IMR-90 (cell line): ENCODE results near the gene ADGRG1. TPM values are rescaled to one million over a fixed set of nuclear protein-coding genes. Genes with fewer than 3 reads are reported as not detected.

ENCODE experiments used
- ATAC-seq: fragments of 200-7000 bp; cut with Tn5 transposase; 2 replicates; pipeline ENCODE4 v1.9.1; 2020; ENCODE audit warnings: low read depth, mild to moderate bottlenecking, moderate library complexity
- BruUV-seq: library from RNA; stranded (reverse); fragments of 400-500 nt; replicated peaks from 2 replicates; lab custom pipeline; 2021; lab: Mats Ljungman, UMichigan
- CTCF ChIA-PET: fragments of 300-600 bp; formaldehyde crosslinking; extraction: SDS; loops from one replicate; lab custom pipeline; 2021; ENCODE audit warnings: antibody characterized with exemption; lab: Yijun Ruan, JAX
- POLR2A ChIA-PET: fragments of 300-600 bp; sonication (Branson Sonifier 250); formaldehyde crosslinking; loops from one replicate; lab custom pipeline; 2022; ENCODE audit warnings: antibody characterized with exemption; ENCODE audit not compliant: unreplicated experiment; lab: Charles Lee
- DNase-seq: peaks from one replicate; pipeline ENCODE4 v3.0.0; 2013
- H2AFZ ChIP-seq: replicated peaks from 2 replicates; pipeline ENCODE3; 2013; ENCODE audit warnings: low read length, mild to moderate bottlenecking; ENCODE audit not compliant: poor library complexity
- H2AK5ac ChIP-seq: 2 replicates; pipeline ENCODE4 v1.6.1; 2013; ENCODE audit warnings: low read depth, low read length, inconsistent platforms
- H2AK9ac ChIP-seq: replicated peaks from 2 replicates; pipeline ENCODE3; 2013; ENCODE audit warnings: mild to moderate bottlenecking, low read depth, low read length, moderate library complexity; ENCODE audit not compliant: poor library complexity
- H2BK120ac ChIP-seq: 2 replicates; pipeline ENCODE4 v1.6.1; 2013; ENCODE audit warnings: low read depth, low read length, inconsistent platforms
- H2BK15ac ChIP-seq: 3 replicates; pipeline ENCODE4 v1.6.1; 2013; ENCODE audit warnings: low read depth, low read length, inconsistent platforms
- H2BK20ac ChIP-seq: 2 replicates; pipeline ENCODE4 v1.6.1; 2013; ENCODE audit warnings: low read depth, mild to moderate bottlenecking, inconsistent platforms, low read length, moderate library complexity
- H2BK5ac ChIP-seq: 2 replicates; pipeline ENCODE4 v1.6.1; 2013; ENCODE audit warnings: mild to moderate bottlenecking, low read depth, low read length, inconsistent platforms; ENCODE audit not compliant: poor library complexity, severe bottlenecking
- H3K14ac ChIP-seq: replicated peaks from 2 replicates; pipeline ENCODE4 v1.6.1; 2013; ENCODE audit warnings: low read depth, low read length, inconsistent platforms
- H3K18ac ChIP-seq: 2 replicates; pipeline ENCODE4 v1.6.1; 2013; ENCODE audit warnings: low read depth, low read length, control low read depth
- H3K23ac ChIP-seq: 2 replicates; pipeline ENCODE4 v1.6.1; 2013; ENCODE audit warnings: low read depth, low read length, inconsistent platforms
- H3K27ac ChIP-seq: 2 replicates; pipeline ENCODE4 v1.5.1; 2013; ENCODE audit warnings: mild to moderate bottlenecking, control low read depth, low read length; ENCODE audit not compliant: insufficient read depth
- H3K27me3 ChIP-seq: 2 replicates; pipeline ENCODE4 v1.6.1; 2013; ENCODE audit warnings: low read length; ENCODE audit not compliant: control insufficient read depth, insufficient read depth
- H3K36me3 ChIP-seq: 2 replicates; pipeline ENCODE4 v1.6.1; 2013; ENCODE audit warnings: low read length, mixed read lengths; ENCODE audit not compliant: control insufficient read depth, insufficient read depth
- H3K4ac ChIP-seq: 2 replicates; pipeline ENCODE4 v1.6.1; 2013; ENCODE audit warnings: low read depth, low read length, inconsistent platforms
- H3K4me1 ChIP-seq: 2 replicates; pipeline ENCODE4 v1.6.1; 2013; ENCODE audit warnings: low read length, mixed read lengths; ENCODE audit not compliant: control insufficient read depth, insufficient read depth
- H3K4me2 ChIP-seq: 2 replicates; pipeline ENCODE4 v1.6.1; 2013; ENCODE audit warnings: low read depth, mild to moderate bottlenecking, control low read depth, low read length, moderate library complexity
- H3K4me3 ChIP-seq: 2 replicates; pipeline ENCODE4 v1.5.1; 2013; ENCODE audit warnings: low read depth, mild to moderate bottlenecking, control low read depth, low read length, moderate library complexity; ENCODE audit not compliant: insufficient read depth
- H3K56ac ChIP-seq: 2 replicates; pipeline ENCODE4 v1.6.1; 2013; ENCODE audit warnings: low read length, inconsistent platforms; ENCODE audit not compliant: insufficient read depth; ENCODE audit errors: extremely low read depth
- H3K79me1 ChIP-seq, 2 experiments: 2 replicates each; pipeline ENCODE4 v1.6.1; 2013; ENCODE audit warnings: low read length in 2 of 2, inconsistent platforms in 1 of 2, low read depth in 1 of 2
- H3K9ac ChIP-seq: 2 replicates; pipeline ENCODE4 v1.6.1; 2013; ENCODE audit warnings: low read depth, low read length, control low read depth
- H3K9me1 ChIP-seq: 2 replicates; pipeline ENCODE4 v1.6.1; 2013; ENCODE audit warnings: low read length, inconsistent platforms; ENCODE audit not compliant: insufficient read depth
- H3K9me3 ChIP-seq: 2 replicates; pipeline ENCODE4 v1.6.1; 2013; ENCODE audit warnings: low read length; ENCODE audit not compliant: control insufficient read depth, insufficient read depth
- H4K20me1 ChIP-seq: 2 replicates; pipeline ENCODE4 v1.6.1; 2013; ENCODE audit warnings: low read length, inconsistent platforms; ENCODE audit not compliant: insufficient read depth
- H4K5ac ChIP-seq: 2 replicates; pipeline ENCODE4 v1.6.1; 2013; ENCODE audit warnings: mild to moderate bottlenecking, low read depth, low read length, control low read depth
- H4K8ac ChIP-seq, 2 experiments: 2 replicates each; pipeline ENCODE4 v1.6.1; 2013; ENCODE audit warnings: low read depth in 2 of 2, low read length in 2 of 2, control low read depth in 1 of 2, inconsistent platforms in 1 of 2
- H4K91ac ChIP-seq: 2 replicates; pipeline ENCODE4 v1.6.1; 2013; ENCODE audit warnings: low read depth, low read length, inconsistent platforms; ENCODE audit not compliant: insufficient read depth
- BHLHE40 ChIP-seq: fragments of 150-350 bp; IDR thresholded peaks from 2 replicates; pipeline ENCODE4 v1.6.1; 2016; ENCODE audit warnings: mild to moderate bottlenecking, low read depth, low read length
- CEBPB ChIP-seq: IDR thresholded peaks from 2 replicates; pipeline ENCODE4 v1.6.1; 2012; ENCODE audit warnings: low read depth, low read length, improper control_type of control experiment
- CHD1 ChIP-seq: IDR thresholded peaks from 2 replicates; pipeline ENCODE4 v1.6.1; 2012; ENCODE audit warnings: low read depth, low read length, improper control_type of control experiment
- MAFK ChIP-seq: IDR thresholded peaks from 2 replicates; pipeline ENCODE4 v1.6.1; 2012; ENCODE audit warnings: low read depth, low read length, improper control_type of control experiment
- MXI1 ChIP-seq: IDR thresholded peaks from 2 replicates; pipeline ENCODE4 v1.6.1; 2012; ENCODE audit warnings: low read depth, mild to moderate bottlenecking, low read length, moderate library complexity, borderline replicate concordance
- POLR2A ChIP-seq: IDR thresholded peaks from 2 replicates; pipeline ENCODE4 v1.6.1; 2012; ENCODE audit warnings: mild to moderate bottlenecking, low read depth, low read length
- RAD21 ChIP-seq: IDR thresholded peaks from 2 replicates; pipeline ENCODE4 v1.6.1; 2012; ENCODE audit warnings: low read length, improper control_type of control experiment
- SMC3 ChIP-seq: fragments of 150-350 bp; IDR thresholded peaks from 2 replicates; pipeline ENCODE4 v1.6.1; 2016; ENCODE audit warnings: low read depth, mild to moderate bottlenecking, antibody characterized with exemption, low read length, moderate library complexity
- dilution Hi-C: fragments of 300-500 bp; cut with HindIII; formaldehyde crosslinking; loops from one replicate; pipeline ENCODE4 v1.14.3; 2018; ENCODE audit warnings: low sequenced_read_pairs; ENCODE audit not compliant: unreplicated experiment
- in situ Hi-C: fragments of 300-500 bp; cut with MboI; formaldehyde crosslinking; loops from 3 replicates; pipeline ENCODE4 v1.14.3; 2019; ENCODE audit warnings: low sequenced_read_pairs, inconsistent platforms, mixed read lengths
- intact Hi-C: fragments of 100-400 bp; cut with micrococcal nuclease; formaldehyde crosslinking; loops from 2 replicates; pipeline ENCODE4 v1.10.0; 2022
- polyA plus RNA-seq, 3 experiments: library from polyadenylated mRNA; depleted of rRNA; stranded (reverse); fragments of >200 nt; gene quantifications; 2 replicates each; pipeline ENCODE4 v1.2.3, GENCODE V29; 2012; ENCODE audit warnings: low replicate concordance in 1 of 3
- total RNA-seq: library from RNA; depleted of rRNA; stranded (reverse); fragments of >200 nt; gene quantifications from 2 replicates; pipeline ENCODE4 v1.2.3, GENCODE V29; 2012

ADGRG1 gene
- total and polyA plus RNA-seq, 2 of the 4 experiments (the other 2 are of a cell fraction) = 0.90 to 8.4 TPM

- Histone ChIP-seq H3K27me3 (peaks cover 22% of the 10 kb centered on the region), H3K14ac (no peak overlapping the region), H2AFZ (no peak overlapping the region), H4K91ac (no peak overlapping the region), H2BK5ac (no peak overlapping the region), H2BK120ac (no peak overlapping the region), H3K4me2 (no peak overlapping the region), H2AK9ac (no peak overlapping the region), H3K23ac (no peak overlapping the region), H3K4me1 (no peaks in the 10 kb centered on the region), H3K79me1 (no peaks in the 10 kb centered on the region), H4K8ac (no peak overlapping the region), H3K4ac (no peak overlapping the region), H2AK5ac (no peak overlapping the region), H3K36me3 (no peaks in the 10 kb centered on the region), H4K5ac (no peak overlapping the region), H4K20me1 (no peaks in the 10 kb centered on the region), H3K4me3 (no peak overlapping the region), H2BK15ac (no peak overlapping the region), H3K9ac (no peak overlapping the region), H3K9me1 (no peaks in the 10 kb centered on the region; the same call in 1 of the 2 replicates), H3K56ac (no peak overlapping the region), H2BK20ac (no peak overlapping the region), H3K9me3 (0 out of 2 replicates have a peak, but pooled peaks cover 3% of the 10 kb centered on the region), H3K18ac (no peak overlapping the region), H3K27ac (no peak overlapping the region)
- no TSS peak for BruUV-seq
- no peak for DNase-seq
- intact Hi-C loops (loop anchor here (10.0 kb wide), 1 partner anchor 266 kb away; no protein-coding TSS in a partner anchor), dilution Hi-C loops (no loop called here), in situ Hi-C loops (no loop called here)
- TF ChIP-seq SMC3 = no peak
- TF ChIP-seq CEBPB = no peak
- TF ChIP-seq RAD21 = no peak
- no peak for TF ChIP-seq MXI1
- TF ChIP-seq POLR2A = no peak
- TF ChIP-seq MAFK = no peak
- TF ChIP-seq CHD1 = no peak
- no peak for TF ChIP-seq BHLHE40
- CTCF ChIA-PET = interaction anchor here (0.7 to 1.3 kb wide), 2 partner anchors 14 to 49 kb away, joined by 3 read pairs; no protein-coding TSS in a partner anchor
- no peak for ATAC-seq
- POLR2A ChIA-PET = no interaction called here
Measured at GRCh38 chr16:57598437-57598836, 30.0 kb upstream of the ADGRG1 start.
